Astrocyte (in vitro differentiated cells and primary cell): Measurements from ENCODE around the gene XYLT1. TPM values are rescaled to one million over a fixed set of nuclear protein-coding genes. Genes with fewer than 3 reads are reported as not detected.
A peak's percentile ranks its signal among the peaks of the same experiment; 100 is the strongest.

Experiments used
- DNase-seq: peaks from one replicate; pipeline ENCODE4 v3.0.0-alpha.2; 2010; ENCODE audit warnings: low read depth
- FAIRE-seq: peaks from 2 replicates; lab custom pipeline; 2011; peaks lifted over from hg19 to GRCh38; lab: Jason Lieb, UNC
- H2AFZ ChIP-seq: 2 replicates; pipeline ENCODE4 v1.6.0; 2012; ENCODE audit warnings: low read depth, low read length, inconsistent platforms
- H3K27ac ChIP-seq: 2 replicates; pipeline ENCODE4 v1.5.1; 2011; ENCODE audit warnings: low read depth, low read length, inconsistent platforms
- H3K27me3 ChIP-seq: 2 replicates; pipeline ENCODE4 v1.6.0; 2011; ENCODE audit warnings: low read length, inconsistent platforms; ENCODE audit not compliant: insufficient read depth
- H3K36me3 ChIP-seq: 2 replicates; pipeline ENCODE4 v1.5.1; 2011; ENCODE audit warnings: low read length, inconsistent platforms; ENCODE audit not compliant: insufficient read depth
- H3K4me1 ChIP-seq: 2 replicates; pipeline ENCODE4 v1.5.1; 2011; ENCODE audit warnings: low read length, inconsistent platforms; ENCODE audit not compliant: insufficient read depth
- H3K4me2 ChIP-seq: 2 replicates; pipeline ENCODE4 v1.6.0; 2012; ENCODE audit warnings: low read length, inconsistent platforms
- H3K4me3 ChIP-seq: 2 replicates; pipeline ENCODE4 v1.5.1; 2011; ENCODE audit warnings: low read depth, mild to moderate bottlenecking, low read length, inconsistent platforms; ENCODE audit not compliant: insufficient read depth
- H3K79me2 ChIP-seq: 2 replicates; pipeline ENCODE4 v1.6.0; 2012; ENCODE audit warnings: mild to moderate bottlenecking, low read length, inconsistent platforms; ENCODE audit not compliant: insufficient read depth
- H3K9ac ChIP-seq: 2 replicates; pipeline ENCODE4 v1.6.0; 2012; ENCODE audit warnings: mild to moderate bottlenecking, low read length, inconsistent platforms
- H3K9me3 ChIP-seq: 2 replicates; pipeline ENCODE4 v1.5.1; 2012; ENCODE audit warnings: low read depth, mild to moderate bottlenecking, low read length, inconsistent platforms; ENCODE audit not compliant: insufficient read depth
- H4K20me1 ChIP-seq: 2 replicates; pipeline ENCODE4 v1.6.0; 2012; ENCODE audit warnings: low read length, inconsistent platforms; ENCODE audit not compliant: insufficient read depth
- H3K27ac Mint-ChIP-seq: one replicate; pipeline ENCODE4 v1.8.0; 2021; ENCODE audit warnings: mild to moderate bottlenecking, mixed read lengths; ENCODE audit not compliant: unreplicated experiment
- H3K27me3 Mint-ChIP-seq: one replicate; pipeline ENCODE4 v1.8.0; 2021; ENCODE audit warnings: low read depth, mixed read lengths; ENCODE audit not compliant: unreplicated experiment
- H3K36me3 Mint-ChIP-seq: one replicate; pipeline ENCODE4 v1.8.0; 2021; ENCODE audit warnings: low read depth, mixed read lengths; ENCODE audit not compliant: unreplicated experiment
- H3K4me1 Mint-ChIP-seq: one replicate; pipeline ENCODE4 v1.8.0; 2021; ENCODE audit warnings: low read depth, mixed read lengths; ENCODE audit not compliant: unreplicated experiment
- H3K4me3 Mint-ChIP-seq: one replicate; pipeline ENCODE4 v1.8.0; 2021; ENCODE audit warnings: mild to moderate bottlenecking, moderate library complexity, mixed read lengths; ENCODE audit not compliant: unreplicated experiment
- H3K9me3 Mint-ChIP-seq: one replicate; pipeline ENCODE4 v1.8.0; 2021; ENCODE audit warnings: mild to moderate bottlenecking, mixed read lengths; ENCODE audit not compliant: unreplicated experiment
- EZH2 ChIP-seq: IDR thresholded peaks from 2 replicates; pipeline ENCODE4 v1.6.1; 2012; ENCODE audit warnings: mild to moderate bottlenecking, low read length, inconsistent platforms; ENCODE audit not compliant: insufficient read depth
- total RNA-seq: library from RNA; stranded (reverse); gene quantifications from 2 replicates; pipeline ENCODE4 v1.2.1, GENCODE V29; 2021
- TF ChIP-seq, protein P1 (sequence below): IDR thresholded peaks from 2 replicates; pipeline ENCODE4 v1.5.1; 2011; ENCODE audit warnings: low read depth, mild to moderate bottlenecking, inconsistent platforms, low read length, moderate library complexity; ENCODE audit not compliant: insufficient read depth

XYLT1 gene
- total RNA-seq, 1 donor from 2014 or later, result 22.9 TPM

DNA sequence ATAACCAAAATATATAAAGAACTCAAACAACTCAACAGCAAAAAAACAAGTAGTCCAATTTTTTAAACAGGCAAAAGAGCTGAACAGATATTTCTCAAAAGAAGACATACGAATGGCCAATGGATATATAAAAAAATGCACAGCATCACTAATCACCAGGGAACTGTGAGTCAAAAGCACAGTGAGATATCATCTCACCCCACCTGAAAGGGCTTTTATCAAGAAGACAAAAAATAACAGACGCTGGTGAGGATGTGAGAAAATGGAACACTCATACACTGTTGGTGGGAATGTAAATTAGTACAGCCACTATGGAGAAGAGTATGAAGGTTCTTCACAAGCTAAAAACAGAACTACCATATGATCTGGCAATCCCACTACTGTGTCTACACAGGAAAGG is 7.4 kb downstream of the XYLT1 start:
- Mint-ChIP-seq H3K36me3 (no peaks in the 10 kb centered on the region), H3K4me3 (no peak overlapping the region), H3K4me1 (peaks cover 31% of the 10 kb centered on the region), H3K27ac (no peak overlapping the region), H3K27me3 (peaks cover 1% of the 10 kb centered on the region), H3K9me3 (peaks cover 1% of the 10 kb centered on the region)
- no peak overlapping the region for H3K9ac ChIP-seq
- FAIRE-seq (no peak), DNase-seq (no peak)
- H3K79me2 ChIP-seq, result peaks cover 96% of the 10 kb centered on the region
- peaks cover 89% of the 10 kb centered on the region for H4K20me1 ChIP-seq
- H3K4me1 ChIP-seq, result peaks cover 23% of the 10 kb centered on the region
- H2AFZ ChIP-seq, result no peak overlapping the region
- no peaks in the 10 kb centered on the region for H3K27me3 ChIP-seq
- no peaks in the 10 kb centered on the region for H3K9me3 ChIP-seq
- no peak overlapping the region for H3K4me2 ChIP-seq
- H3K27ac ChIP-seq, result no peak overlapping the region
- H3K36me3 ChIP-seq, result peaks cover 4% of the 10 kb centered on the region
- H3K4me3 ChIP-seq, result no peak overlapping the region
- TF ChIP-seq, protein P1, sequence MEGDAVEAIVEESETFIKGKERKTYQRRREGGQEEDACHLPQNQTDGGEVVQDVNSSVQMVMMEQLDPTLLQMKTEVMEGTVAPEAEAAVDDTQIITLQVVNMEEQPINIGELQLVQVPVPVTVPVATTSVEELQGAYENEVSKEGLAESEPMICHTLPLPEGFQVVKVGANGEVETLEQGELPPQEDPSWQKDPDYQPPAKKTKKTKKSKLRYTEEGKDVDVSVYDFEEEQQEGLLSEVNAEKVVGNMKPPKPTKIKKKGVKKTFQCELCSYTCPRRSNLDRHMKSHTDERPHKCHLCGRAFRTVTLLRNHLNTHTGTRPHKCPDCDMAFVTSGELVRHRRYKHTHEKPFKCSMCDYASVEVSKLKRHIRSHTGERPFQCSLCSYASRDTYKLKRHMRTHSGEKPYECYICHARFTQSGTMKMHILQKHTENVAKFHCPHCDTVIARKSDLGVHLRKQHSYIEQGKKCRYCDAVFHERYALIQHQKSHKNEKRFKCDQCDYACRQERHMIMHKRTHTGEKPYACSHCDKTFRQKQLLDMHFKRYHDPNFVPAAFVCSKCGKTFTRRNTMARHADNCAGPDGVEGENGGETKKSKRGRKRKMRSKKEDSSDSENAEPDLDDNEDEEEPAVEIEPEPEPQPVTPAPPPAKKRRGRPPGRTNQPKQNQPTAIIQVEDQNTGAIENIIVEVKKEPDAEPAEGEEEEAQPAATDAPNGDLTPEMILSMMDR, result no peak
- TF ChIP-seq EZH2, result no peak

DNA sequence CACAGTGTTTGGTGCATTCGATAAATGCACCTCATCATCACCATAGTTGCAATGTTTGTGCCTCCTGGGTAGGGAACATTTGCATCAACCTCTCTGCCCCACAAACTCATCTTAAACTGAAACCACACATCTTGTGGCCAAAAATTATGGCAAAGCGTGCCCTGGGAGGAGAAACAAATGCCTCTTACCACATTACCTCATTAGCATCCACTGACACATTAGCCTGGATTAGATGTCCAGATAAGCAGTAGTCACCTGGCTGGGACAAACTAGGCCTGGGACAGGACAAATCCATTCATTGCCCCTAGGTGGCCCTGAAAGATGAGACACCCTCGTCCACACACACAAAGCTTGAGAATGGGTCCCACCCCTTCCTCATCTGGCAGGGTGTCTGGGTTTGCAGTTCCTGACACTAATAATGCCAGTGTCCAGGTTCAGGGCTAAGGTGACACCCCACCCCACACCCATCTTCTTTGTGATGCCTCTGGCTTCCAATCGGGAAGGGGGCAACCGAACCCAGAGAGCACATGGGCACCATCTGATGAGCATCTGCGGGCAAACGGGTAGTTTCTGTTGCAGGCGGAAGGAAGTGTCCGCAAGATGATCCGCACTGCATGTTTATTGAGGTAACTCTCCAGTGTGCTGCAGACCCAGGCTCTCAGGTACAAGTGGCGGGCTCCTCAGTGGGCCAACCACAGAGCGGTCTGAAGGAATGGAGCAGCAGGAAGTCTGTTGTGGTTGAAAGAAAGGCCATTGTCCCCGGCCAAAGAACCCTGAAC is 8.6 kb downstream of the XYLT1 start:
- Mint-ChIP-seq H3K36me3 (no peaks in the 10 kb centered on the region), H3K4me3 (no peak overlapping the region), H3K9me3 (peaks cover 1% of the 10 kb centered on the region), H3K27ac (no peak overlapping the region), H3K27me3 (no peaks in the 10 kb centered on the region), H3K4me1 (peaks cover 20% of the 10 kb centered on the region)
- no peaks in the 10 kb centered on the region for H3K27me3 ChIP-seq
- no peak overlapping the region for H3K27ac ChIP-seq
- peaks cover 4% of the 10 kb centered on the region for H3K36me3 ChIP-seq
- H4K20me1 ChIP-seq, result peaks cover 89% of the 10 kb centered on the region
- no peak for DNase-seq
- H3K4me1 ChIP-seq, result peaks cover 14% of the 10 kb centered on the region
- no peak for FAIRE-seq
- H3K79me2 ChIP-seq, result peaks cover 95% of the 10 kb centered on the region
- no peaks in the 10 kb centered on the region for H3K9me3 ChIP-seq
- H3K9ac ChIP-seq, result no peak overlapping the region
- H3K4me2 ChIP-seq, result no peak overlapping the region
- no peak overlapping the region for H3K4me3 ChIP-seq
- TF ChIP-seq EZH2, result no peak
- TF ChIP-seq, protein P1, result no peak
- H2AFZ ChIP-seq, result no peak overlapping the region

DNA sequence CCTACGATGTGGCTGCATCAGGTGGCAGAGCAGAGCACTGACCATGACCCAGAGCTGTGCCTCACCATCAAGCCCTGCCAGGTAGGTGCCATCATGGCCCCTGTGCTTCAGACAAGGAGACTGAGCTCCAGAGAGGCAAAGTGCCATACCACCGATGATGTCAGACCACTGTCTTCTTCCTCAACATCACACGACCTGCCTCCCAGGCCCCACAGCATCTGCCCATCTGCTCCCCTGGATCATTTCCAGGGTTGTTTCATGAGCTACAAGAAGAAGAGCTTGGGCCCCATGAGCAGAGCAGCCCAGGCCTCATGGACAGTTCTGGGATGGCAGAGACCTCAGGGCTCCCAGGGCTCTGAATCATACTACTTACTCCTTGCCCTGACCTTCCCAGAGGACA is 9.9 kb downstream of the XYLT1 start:
- H3K4me2 ChIP-seq, result peak overlapping the region; percentile 38
- H3K79me2 ChIP-seq, result peaks cover 95% of the 10 kb centered on the region
- H3K27me3 ChIP-seq, result no peaks in the 10 kb centered on the region
- Mint-ChIP-seq H3K36me3 (no peaks in the 10 kb centered on the region), H3K4me1 (peaks cover 15% of the 10 kb centered on the region), H3K27me3 (no peaks in the 10 kb centered on the region), H3K4me3 (no peak overlapping the region), H3K27ac (no peak overlapping the region), H3K9me3 (peaks cover 1% of the 10 kb centered on the region)
- H3K27ac ChIP-seq, result no peak overlapping the region
- no peak overlapping the region for H3K9ac ChIP-seq
- DNase-seq, result no peak
- peaks cover 90% of the 10 kb centered on the region for H4K20me1 ChIP-seq
- peaks cover 14% of the 10 kb centered on the region for H3K4me1 ChIP-seq
- TF ChIP-seq, protein P1, result no peak
- TF ChIP-seq EZH2, result no peak
- no peaks in the 10 kb centered on the region for H3K9me3 ChIP-seq
- H3K36me3 ChIP-seq, result peaks cover 3% of the 10 kb centered on the region
- no peak overlapping the region for H2AFZ ChIP-seq
- no peak for FAIRE-seq
- H3K4me3 ChIP-seq, result no peak overlapping the region
